Hepatocyte (in vitro differentiated cells): ENCODE measurements around the gene LRP1B.

ENCODE experiments used
- CTCF ChIP-seq: fragments of 200-600 bp; sonication (generic); IDR thresholded peaks from 2 replicates; pipeline ENCODE4 v1.5.1; 2016; ENCODE audit warnings: antibody characterized with exemption, mild to moderate bottlenecking; ENCODE audit not compliant: poor library complexity
- EZH2 ChIP-seq: fragments of 200-600 bp; sonication (generic); IDR thresholded peaks from 2 replicates; pipeline ENCODE4 v1.6.1; 2016; ENCODE audit warnings: antibody characterized with exemption, mild to moderate bottlenecking, borderline replicate concordance

GRCh38 chr2:141493936-141494335, 636.9 kb downstream of the LRP1B start:
- no peak for TF ChIP-seq CTCF
- TF ChIP-seq EZH2, result no peak
